Activated CD4-positive, alpha-beta T cell treated with anti-CD3 and anti-CD28 coated beads for 36 hours (primary cell): ENCODE measurements around the gene PEX6. TPM values are rescaled to one million over a fixed set of nuclear protein-coding genes. Genes with fewer than 3 reads are reported as not detected.
A peak's percentile ranks its signal among the peaks of the same experiment; 100 is the strongest.

Source experiments
- ATAC-seq: fragments of 200-7000 bp; cut with Tn5 transposase; one replicate; pipeline ENCODE4 v1.10.0; 2021; ENCODE audit warnings: mild to moderate bottlenecking, moderate library complexity
- CTCF ChIA-PET: fragments of 350-600 bp; sonication (Branson Sonifier 250); formaldehyde crosslinking; loops from one replicate; lab custom pipeline; 2021; ENCODE audit warnings: antibody characterized with exemption; lab: Charles Lee
- POLR2A ChIA-PET: fragments of 350-600 bp; sonication (Branson Sonifier 250); formaldehyde crosslinking; loops from one replicate; lab custom pipeline; 2021; ENCODE audit warnings: antibody characterized with exemption, inconsistent platforms; lab: Charles Lee
- DNase-seq: peaks from one replicate; pipeline ENCODE4 v3.0.0-alpha.2; 2020
- H3K27ac Mint-ChIP-seq: one replicate; pipeline ENCODE4 v1.8.0; 2021; ENCODE audit warnings: mixed read lengths
- H3K27me3 Mint-ChIP-seq: one replicate; pipeline ENCODE4 v1.8.0; 2021; ENCODE audit warnings: mixed read lengths
- H3K36me3 Mint-ChIP-seq: one replicate; pipeline ENCODE4 v1.8.0; 2021; ENCODE audit warnings: low read depth, mixed read lengths
- H3K4me1 Mint-ChIP-seq: one replicate; pipeline ENCODE4 v1.8.0; 2021; ENCODE audit warnings: mixed read lengths
- H3K4me3 Mint-ChIP-seq: one replicate; pipeline ENCODE4 v1.8.0; 2021; ENCODE audit warnings: mild to moderate bottlenecking, moderate library complexity, mixed read lengths
- H3K9me3 Mint-ChIP-seq: one replicate; pipeline ENCODE4 v1.8.0; 2021; ENCODE audit warnings: low read depth, mixed read lengths
- intact Hi-C, 2 experiments: fragments of 100-400 bp; cut with DNase I in 1 of 2; cut with micrococcal nuclease in 1 of 2; formaldehyde crosslinking; loops; one replicate each; pipeline versions ENCODE4 v1.14.2 to v1.15.1; 2022 to 2024; cut with DNase I, micrococcal nuclease
- total RNA-seq, 2 experiments: library from RNA; stranded (reverse); gene quantifications; one replicate each; pipeline ENCODE4 v1.2.3, GENCODE V29; 2021

PEX6 gene
- total RNA-seq, 2 experiments from 2014 or later, result 10.7 to 14.6 TPM

- H3K27me3 Mint-ChIP-seq, result no peaks in the 10 kb centered on the region
- no peak for DNase-seq
- H3K36me3 Mint-ChIP-seq, result peaks cover 40% of the 10 kb centered on the region
- peak overlapping the region; percentile 27 for H3K4me3 Mint-ChIP-seq
- peak overlapping the region; percentile 70 for H3K27ac Mint-ChIP-seq
- no peak for ATAC-seq
- H3K4me1 Mint-ChIP-seq, result peaks cover 47% of the 10 kb centered on the region
- CTCF ChIA-PET, result interaction anchor here (1.2 kb wide), 1 partner anchor 116 kb away, joined by 4 read pairs; no protein-coding TSS in a partner anchor
- no peaks in the 10 kb centered on the region for H3K9me3 Mint-ChIP-seq
- POLR2A ChIA-PET, result interaction anchor here (0.5 kb wide), 2 partner anchors 319 to 411 kb away, joined by 3 to 8 read pairs; partner anchors contain the start of gene ABCC10
- intact Hi-C loops, result no loop called here
Observed at GRCh38 chr6:43016176-43016942, 37.4 kb upstream of the PEX6 start.

- CTCF ChIA-PET, result interaction anchor here (0.5 to 1.5 kb wide), 11 partner anchors 8 to 1227 kb away, joined by 3 to 9 read pairs (median 3); partner anchors contain the start of genes CUL7, PEX6 and TOMM6
- peaks cover 39% of the 10 kb centered on the region for H3K4me1 Mint-ChIP-seq
Observed at GRCh38 chr6:43014434-43014909, 35.5 kb upstream of the PEX6 start.

GRCh38 chr6:43013843-43014433 is 35.0 kb upstream of the PEX6 start, which contains the start of the genes KLHDC3 and MEA1:
Gene KLHDC3, plus strand, starts transcription at chr6:43014249. Its CDS starts 2,944 bp downstream, at chr6:43017193.
Gene MEA1, minus strand, starts transcription at chr6:43013946. Its CDS starts 133 bp downstream, at chr6:43013813.
- Mint-ChIP-seq H3K36me3 (peaks cover 42% of the 10 kb centered on the region), H3K4me1 (peaks cover 39% of the 10 kb centered on the region), H3K27me3 (no peaks in the 10 kb centered on the region), H3K9me3 (no peaks in the 10 kb centered on the region), H3K4me3 (peak within 1 kb of the TSS; percentile 91), H3K27ac (peak within 1 kb of the TSS; percentile 87)
- intact Hi-C loops, result loop anchor here (1.0 to 5.0 kb wide), 18 partner anchors 7 to 797 kb away; partner anchors contain the start of genes CNPY3 (in 2 of the 2), KLC4 (in 2 of the 2), MRPL2 (in 2 of the 2) and PEX6 (in 2 of the 2)
- DNase-seq (peak; percentile 99), ATAC-seq (peak; percentile 96)
- POLR2A ChIA-PET, result interaction anchor here (0.9 to 2.1 kb wide), 7 partner anchors 11 to 134 kb away, joined by 3 to 10 read pairs (median 7); partner anchors contain the start of genes CNPY3, KLC4, MRPL2 and PEX6
- CTCF ChIA-PET, result interaction anchor here (0.5 to 1.5 kb wide), 12 partner anchors 8 to 1227 kb away, joined by 3 to 9 read pairs (median 3); partner anchors contain the start of genes CUL7, PEX6 and TOMM6

More at GRCh38 chr6:43014434-43014909, 35.5 kb upstream of the PEX6 start:
- POLR2A ChIA-PET, result interaction anchor here (0.6 to 2.1 kb wide), 7 partner anchors 17 to 461 kb away, joined by 3 to 10 read pairs (median 8); partner anchors contain the start of genes CNPY3, KLC4, MRPL2 and PEX6
- peaks cover 43% of the 10 kb centered on the region for H3K36me3 Mint-ChIP-seq
- intact Hi-C loops, result loop anchor here (1.0 to 5.0 kb wide), 11 partner anchors 39 to 613 kb away; partner anchors contain the start of genes KLC4 (in 2 of the 2), MRPL2 (in 2 of the 2), SRF (in 2 of the 2) and ABCC10 (in 1 of the 2)
- no peaks in the 10 kb centered on the region for H3K9me3 Mint-ChIP-seq
- H3K4me3 Mint-ChIP-seq, result peak overlapping the region; percentile 91
- no peaks in the 10 kb centered on the region for H3K27me3 Mint-ChIP-seq
- DNase-seq, result no peak
- ATAC-seq, result no peak
- H3K27ac Mint-ChIP-seq, result peak overlapping the region; percentile 87

- CTCF ChIA-PET, result interaction anchor here (0.6 to 1.5 kb wide), 8 partner anchors 10 to 130 kb away, joined by 3 to 9 read pairs (median 4); partner anchors contain the start of genes PEX6 and PPP2R5D
- Mint-ChIP-seq H3K4me3 (peak overlapping the region; percentile 91), H3K4me1 (peaks cover 39% of the 10 kb centered on the region), H3K9me3 (no peaks in the 10 kb centered on the region), H3K36me3 (peaks cover 47% of the 10 kb centered on the region), H3K27me3 (no peaks in the 10 kb centered on the region), H3K27ac (peak overlapping the region; percentile 87)
- POLR2A ChIA-PET, result interaction anchor here (0.7 to 2.1 kb wide), 9 partner anchors 10 to 704 kb away, joined by 3 to 10 read pairs (median 4); partner anchors contain the start of genes CNPY3, KLC4, MRPL2 and PEX6
- intact Hi-C loops, result loop anchor here (1.0 to 5.0 kb wide), 9 partner anchors 8 to 796 kb away; partner anchors contain the start of genes PEX6 (in 2 of the 2), PPP2R5D (in 2 of the 2), CNPY3 (in 1 of the 2) and GTPBP2 (in 1 of the 2)
- DNase-seq (no peak), ATAC-seq (peak; percentile 11)
Observed at GRCh38 chr6:43013097-43013842, 34.3 kb upstream of the PEX6 start.

- ChIA-PET POLR2A (interaction anchor here (0.7 to 0.8 kb wide), 2 partner anchors 28 to 703 kb away, joined by 3 read pairs; partner anchors contain the start of gene PPP2R5D), CTCF (interaction anchor here (0.7 to 1.3 kb wide), 4 partner anchors 9 to 111 kb away, joined by 3 to 5 read pairs (median 4); partner anchors contain the start of gene PPP2R5D)
- Mint-ChIP-seq H3K27ac (peak overlapping the region; percentile 87), H3K9me3 (no peaks in the 10 kb centered on the region), H3K27me3 (no peaks in the 10 kb centered on the region), H3K36me3 (peaks cover 44% of the 10 kb centered on the region), H3K4me1 (peaks cover 39% of the 10 kb centered on the region), H3K4me3 (peak overlapping the region; percentile 91)
- no peak for DNase-seq
- ATAC-seq, result no peak
- intact Hi-C loops, result loop anchor here in 1 of 2 experiments (2.0 to 5.0 kb wide), 2 partner anchors 615 to 796 kb away; partner anchors contain the start of genes GTPBP2 and MRPS10
Observed at GRCh38 chr6:43012364-43012763, 33.4 kb upstream of the PEX6 start.

- H3K27me3 Mint-ChIP-seq, result no peaks in the 10 kb centered on the region
- H3K9me3 Mint-ChIP-seq, result no peaks in the 10 kb centered on the region
- ATAC-seq (no peak), DNase-seq (no peak)
- peaks cover 34% of the 10 kb centered on the region for H3K4me1 Mint-ChIP-seq
- H3K27ac Mint-ChIP-seq, result peak overlapping the region; percentile 45
- intact Hi-C loops, result loop anchor here in 1 of 2 experiments (5.0 kb wide), 1 partner anchor 616 kb away; the partner anchor contains the start of gene GTPBP2
- H3K36me3 Mint-ChIP-seq, result peaks cover 50% of the 10 kb centered on the region
- ChIA-PET POLR2A (interaction anchor here (1.0 kb wide), 1 partner anchor 82 kb away, joined by 3 read pairs; the partner anchor contains the start of gene CNPY3), CTCF (interaction anchor here (0.7 to 5.8 kb wide), 4 partner anchors 8 to 213 kb away, joined by 3 to 32 read pairs (median 4); partner anchors contain the start of gene PPP2R5D)
- H3K4me3 Mint-ChIP-seq, result no peak overlapping the region
Observed at GRCh38 chr6:43011207-43011606, 32.2 kb upstream of the PEX6 start.

GRCh38 chr6:43009124-43009523 is 30.1 kb upstream of the PEX6 start:
- no peak for ATAC-seq
- Mint-ChIP-seq H3K27ac (no peak overlapping the region), H3K27me3 (no peaks in the 10 kb centered on the region), H3K4me3 (no peak overlapping the region), H3K36me3 (peaks cover 53% of the 10 kb centered on the region), H3K4me1 (peaks cover 22% of the 10 kb centered on the region), H3K9me3 (no peaks in the 10 kb centered on the region)
- POLR2A ChIA-PET, result interaction anchor here (0.6 kb wide), 1 partner anchor 1185 kb away, joined by 3 read pairs; no protein-coding TSS in a partner anchor
- intact Hi-C loops, result loop anchor here in 1 of 2 experiments (1.0 kb wide), 1 partner anchor 134 kb away; no protein-coding TSS in a partner anchor
- CTCF ChIA-PET, result interaction anchor here (0.7 to 5.8 kb wide), 4 partner anchors 25 to 275 kb away, joined by 3 to 32 read pairs (median 4); no protein-coding TSS in a partner anchor
- DNase-seq, result peak; percentile 66

- no peaks in the 10 kb centered on the region for H3K27me3 Mint-ChIP-seq
- DNase-seq (no peak), ATAC-seq (no peak)
- peaks cover 10% of the 10 kb centered on the region for H3K4me1 Mint-ChIP-seq
- intact Hi-C loops, result no loop called here
- no peak overlapping the region for H3K27ac Mint-ChIP-seq
- no peaks in the 10 kb centered on the region for H3K9me3 Mint-ChIP-seq
- H3K36me3 Mint-ChIP-seq, result peaks cover 39% of the 10 kb centered on the region
- ChIA-PET CTCF (interaction anchor here (0.6 to 5.8 kb wide), 6 partner anchors 8 to 271 kb away, joined by 3 to 32 read pairs (median 3); partner anchors contain the start of gene MRPL2), POLR2A (interaction anchor here (1.5 kb wide), 1 partner anchor 23 kb away, joined by 4 read pairs; the partner anchor contains the start of gene PPP2R5D)
- no peak overlapping the region for H3K4me3 Mint-ChIP-seq
Observed at GRCh38 chr6:43007126-43007525, 28.1 kb upstream of the PEX6 start.

- peak overlapping the region; percentile 47 for H3K27ac Mint-ChIP-seq
- H3K27me3 Mint-ChIP-seq, result no peaks in the 10 kb centered on the region
- H3K4me1 Mint-ChIP-seq, result peaks cover 3% of the 10 kb centered on the region
- peaks cover 33% of the 10 kb centered on the region for H3K36me3 Mint-ChIP-seq
- no peaks in the 10 kb centered on the region for H3K9me3 Mint-ChIP-seq
- ATAC-seq (no peak), DNase-seq (no peak)
- CTCF ChIA-PET, result interaction anchor here (0.7 to 5.8 kb wide), 3 partner anchors 9 to 137 kb away, joined by 4 to 32 read pairs (median 4); partner anchors contain the start of gene MRPL2
- H3K4me3 Mint-ChIP-seq, result no peak overlapping the region
- POLR2A ChIA-PET, result no interaction called here
- intact Hi-C loops, result no loop called here
Observed at GRCh38 chr6:43006251-43006650, 27.3 kb upstream of the PEX6 start.
